Thoracic aorta (tissue), 2 donors: ENCODE measurements around the gene MAPK4. TPM values are rescaled to one million over a fixed set of nuclear protein-coding genes. Genes with fewer than 3 reads are reported as not detected.
A peak's percentile ranks its signal among the peaks of the same experiment; 100 is the strongest.

Experiments used
- ATAC-seq: fragments of 150-250 bp; one replicate; pipeline ENCODE4 v1.8.0; 2017; ENCODE audit warnings: low read depth; ENCODE audit not compliant: insufficient number of reproducible peaks, low FRiP score
- DNase-seq: peaks from one replicate; pipeline ENCODE4 v3.0.0-alpha.2; 2020; ENCODE audit warnings: low spot score
- H3K27ac ChIP-seq, 2 donors: fragments of 200-600 bp; sonication (generic); 1 replicate in 1 of 2; 2 replicates in 1 of 2; pipeline ENCODE4 v1.5.1; 2016; ENCODE audit warnings: mild to moderate bottlenecking in 2 of 2, moderate library complexity in 2 of 2
- H3K27me3 ChIP-seq: fragments of 200-600 bp; sonication (generic); replicated peaks from 2 replicates; pipeline ENCODE4 v1.6.0; 2016; ENCODE audit warnings: mild to moderate bottlenecking; ENCODE audit not compliant: insufficient read depth
- H3K36me3 ChIP-seq: fragments of 200-600 bp; sonication (generic); one replicate; pipeline ENCODE4 v1.5.1; 2016
- H3K4me1 ChIP-seq, 2 donors: fragments of 200-600 bp; sonication (generic); 1 replicate in 1 of 2; 2 replicates in 1 of 2; pipeline versions ENCODE4 v1.5.1 to v1.6.0; 2016; ENCODE audit warnings: low read depth in 2 of 2, mild to moderate bottlenecking in 1 of 2; ENCODE audit not compliant: control insufficient read depth in 1 of 2
- H3K4me3 ChIP-seq: fragments of 200-600 bp; sonication (generic); 2 replicates; pipeline ENCODE4 v1.5.1; 2016; ENCODE audit warnings: mild to moderate bottlenecking
- H3K9me3 ChIP-seq: fragments of 200-600 bp; sonication (generic); 2 replicates; pipeline ENCODE4 v1.5.1; 2016
- total RNA-seq, 2 donors: library from RNA; depleted of rRNA; stranded (reverse); fragments of >200 nt; gene quantifications; one replicate each; pipeline versions ENCODE4 v1.1.0 to v1.2.3, GENCODE V29; 2016
- TF ChIP-seq, protein P1 (sequence below): fragments of 200-600 bp; sonication (generic); IDR thresholded peaks from one replicate; pipeline ENCODE4 v1.5.1; 2019; ENCODE audit warnings: antibody characterized with exemption

Gene MAPK4
- total RNA-seq, 2 donors from 2014 or later: 1.5 to 4.0 TPM

DNA sequence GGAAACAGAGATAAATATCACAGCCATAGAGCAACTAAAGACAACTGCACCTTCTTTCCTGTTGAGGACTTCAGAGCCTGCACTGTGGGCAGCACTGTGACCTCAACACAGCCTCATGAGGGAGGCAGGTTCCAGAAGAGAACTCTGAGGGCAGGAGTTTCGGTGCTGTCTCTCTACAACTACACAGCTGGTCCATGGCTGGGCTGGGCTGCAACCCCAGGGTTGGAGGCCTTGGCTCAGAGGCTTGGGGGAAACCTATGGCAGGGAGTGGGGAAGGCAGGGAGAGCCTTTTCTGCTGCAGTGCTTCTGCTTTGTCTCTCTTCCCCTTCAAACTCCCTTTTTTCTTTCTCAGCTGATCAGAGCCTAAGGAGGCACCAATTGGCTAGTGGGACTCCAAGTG is 193.4 kb downstream of the MAPK4 start:
- H3K27me3 ChIP-seq: no peaks in the 10 kb centered on the region
- TF ChIP-seq, protein P1, sequence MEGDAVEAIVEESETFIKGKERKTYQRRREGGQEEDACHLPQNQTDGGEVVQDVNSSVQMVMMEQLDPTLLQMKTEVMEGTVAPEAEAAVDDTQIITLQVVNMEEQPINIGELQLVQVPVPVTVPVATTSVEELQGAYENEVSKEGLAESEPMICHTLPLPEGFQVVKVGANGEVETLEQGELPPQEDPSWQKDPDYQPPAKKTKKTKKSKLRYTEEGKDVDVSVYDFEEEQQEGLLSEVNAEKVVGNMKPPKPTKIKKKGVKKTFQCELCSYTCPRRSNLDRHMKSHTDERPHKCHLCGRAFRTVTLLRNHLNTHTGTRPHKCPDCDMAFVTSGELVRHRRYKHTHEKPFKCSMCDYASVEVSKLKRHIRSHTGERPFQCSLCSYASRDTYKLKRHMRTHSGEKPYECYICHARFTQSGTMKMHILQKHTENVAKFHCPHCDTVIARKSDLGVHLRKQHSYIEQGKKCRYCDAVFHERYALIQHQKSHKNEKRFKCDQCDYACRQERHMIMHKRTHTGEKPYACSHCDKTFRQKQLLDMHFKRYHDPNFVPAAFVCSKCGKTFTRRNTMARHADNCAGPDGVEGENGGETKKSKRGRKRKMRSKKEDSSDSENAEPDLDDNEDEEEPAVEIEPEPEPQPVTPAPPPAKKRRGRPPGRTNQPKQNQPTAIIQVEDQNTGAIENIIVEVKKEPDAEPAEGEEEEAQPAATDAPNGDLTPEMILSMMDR: no peak

DNA sequence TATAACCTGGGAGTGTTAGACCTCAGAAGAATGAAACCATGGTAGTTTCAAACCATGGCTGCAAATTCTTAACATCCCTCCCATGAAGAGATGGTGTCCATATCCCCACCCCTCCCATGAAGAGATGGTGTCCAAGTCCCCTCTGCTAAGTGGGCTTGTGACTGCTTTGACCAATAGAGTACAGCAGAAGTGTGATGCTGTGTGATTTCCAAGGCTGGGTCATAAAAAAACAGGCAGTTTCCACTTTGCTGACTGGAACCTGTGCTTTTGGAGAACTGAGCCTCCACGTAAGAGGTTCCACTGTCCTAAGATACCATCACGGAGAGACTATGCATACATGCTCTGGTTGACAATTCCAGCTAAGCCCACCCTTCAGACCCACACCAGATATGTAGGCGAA is 194.4 kb downstream of the MAPK4 start:
- Histone ChIP-seq H3K27ac (no peak overlapping the region), H3K27me3 (no peaks in the 10 kb centered on the region), H3K4me3 (no peak overlapping the region), H3K36me3 (no peaks in the 10 kb centered on the region), H3K9me3 (no peaks in the 10 kb centered on the region), H3K4me1 (peaks cover 0 to 13% of the 10 kb centered on the region in 2 donors)
- TF ChIP-seq, protein P1: no peak
- ATAC-seq (no peak), DNase-seq (no peak)

More for the DNA sequence above, 193.4 kb downstream of the MAPK4 start:
- Histone ChIP-seq H3K4me3 (no peak overlapping the region), H3K36me3 (no peaks in the 10 kb centered on the region), H3K4me1 (peaks cover 0 to 13% of the 10 kb centered on the region in 2 donors), H3K27ac (no peak overlapping the region), H3K9me3 (no peaks in the 10 kb centered on the region)
- no peak for DNase-seq
- ATAC-seq: no peak

DNA sequence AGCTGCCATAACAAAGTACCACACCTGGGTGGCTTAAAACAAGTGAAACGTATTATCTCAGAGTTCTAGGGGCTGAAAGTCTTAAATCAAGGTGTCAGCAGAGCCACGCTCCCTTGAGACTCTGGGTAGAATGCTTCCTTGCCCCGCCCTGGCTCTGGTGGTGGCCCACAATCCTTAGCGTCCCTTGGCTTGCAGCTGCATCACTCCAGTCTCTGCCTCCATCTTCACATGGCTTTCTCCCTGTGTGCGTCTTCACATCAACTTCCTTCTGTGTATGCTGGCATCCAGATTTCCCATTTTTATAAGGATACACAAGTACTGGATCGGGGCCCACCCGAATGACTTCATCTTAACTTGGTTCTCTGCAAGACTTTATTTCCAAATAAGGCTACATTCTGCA is 197.5 kb downstream of the MAPK4 start:
- peaks cover 0 to 13% of the 10 kb centered on the region in 2 donors for H3K4me1 ChIP-seq
- no peaks in the 10 kb centered on the region for H3K27me3 ChIP-seq
- no peak overlapping the region for H3K4me3 ChIP-seq
- TF ChIP-seq, protein P1: no peak
- no peak for ATAC-seq
- no peaks in the 10 kb centered on the region for H3K36me3 ChIP-seq
- H3K9me3 ChIP-seq: no peaks in the 10 kb centered on the region
- no peak for DNase-seq
- H3K27ac ChIP-seq: peak overlapping the region; percentile 42 to 44

DNA sequence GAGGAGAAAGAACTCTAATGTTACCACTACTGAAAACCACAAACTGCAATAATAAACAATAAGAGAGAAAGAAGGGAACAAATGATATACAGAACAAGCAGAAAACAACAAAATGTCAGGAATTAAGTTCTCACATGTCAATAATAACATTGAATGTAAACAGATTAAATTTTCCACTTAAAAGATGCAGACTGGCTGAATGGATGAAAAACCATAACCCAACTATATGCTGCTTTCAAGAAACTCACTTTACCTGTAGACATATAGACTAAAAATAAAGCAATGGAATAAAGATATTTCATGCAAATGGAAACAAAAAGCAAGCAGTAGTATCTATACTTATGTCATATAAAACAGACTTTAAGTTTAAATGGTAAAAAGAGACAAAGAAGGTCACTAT is 209.6 kb downstream of the MAPK4 start:
- TF ChIP-seq, protein P1: no peak

GRCh38 chr18:50775207-50775606 is 215.3 kb downstream of the MAPK4 start:
- no peak overlapping the region for H3K27ac ChIP-seq
- TF ChIP-seq, protein P1: no peak
- no peaks in the 10 kb centered on the region for H3K4me1 ChIP-seq
- DNase-seq (no peak), ATAC-seq (no peak)
- peaks cover 5% of the 10 kb centered on the region for H3K9me3 ChIP-seq
- H3K27me3 ChIP-seq: no peaks in the 10 kb centered on the region
- no peak overlapping the region for H3K4me3 ChIP-seq
- no peaks in the 10 kb centered on the region for H3K36me3 ChIP-seq

More for the DNA sequence above, 209.6 kb downstream of the MAPK4 start:
- no peak for DNase-seq
- Histone ChIP-seq H3K4me1 (no peaks in the 10 kb centered on the region), H3K4me3 (no peak overlapping the region), H3K36me3 (no peaks in the 10 kb centered on the region), H3K9me3 (peaks cover 18% of the 10 kb centered on the region), H3K27ac (no peak overlapping the region), H3K27me3 (no peaks in the 10 kb centered on the region)
- no peak for ATAC-seq
